ENCODE measurements around the gene INHBC.
"Not testable (repeated sequence)": the region's sequence is repeated elsewhere in the genome, so short reads cannot be mapped to it uniquely, and the experiment has no call there.

The INHBC gene, protein sequence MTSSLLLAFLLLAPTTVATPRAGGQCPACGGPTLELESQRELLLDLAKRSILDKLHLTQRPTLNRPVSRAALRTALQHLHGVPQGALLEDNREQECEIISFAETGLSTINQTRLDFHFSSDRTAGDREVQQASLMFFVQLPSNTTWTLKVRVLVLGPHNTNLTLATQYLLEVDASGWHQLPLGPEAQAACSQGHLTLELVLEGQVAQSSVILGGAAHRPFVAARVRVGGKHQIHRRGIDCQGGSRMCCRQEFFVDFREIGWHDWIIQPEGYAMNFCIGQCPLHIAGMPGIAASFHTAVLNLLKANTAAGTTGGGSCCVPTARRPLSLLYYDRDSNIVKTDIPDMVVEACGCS

DNA sequence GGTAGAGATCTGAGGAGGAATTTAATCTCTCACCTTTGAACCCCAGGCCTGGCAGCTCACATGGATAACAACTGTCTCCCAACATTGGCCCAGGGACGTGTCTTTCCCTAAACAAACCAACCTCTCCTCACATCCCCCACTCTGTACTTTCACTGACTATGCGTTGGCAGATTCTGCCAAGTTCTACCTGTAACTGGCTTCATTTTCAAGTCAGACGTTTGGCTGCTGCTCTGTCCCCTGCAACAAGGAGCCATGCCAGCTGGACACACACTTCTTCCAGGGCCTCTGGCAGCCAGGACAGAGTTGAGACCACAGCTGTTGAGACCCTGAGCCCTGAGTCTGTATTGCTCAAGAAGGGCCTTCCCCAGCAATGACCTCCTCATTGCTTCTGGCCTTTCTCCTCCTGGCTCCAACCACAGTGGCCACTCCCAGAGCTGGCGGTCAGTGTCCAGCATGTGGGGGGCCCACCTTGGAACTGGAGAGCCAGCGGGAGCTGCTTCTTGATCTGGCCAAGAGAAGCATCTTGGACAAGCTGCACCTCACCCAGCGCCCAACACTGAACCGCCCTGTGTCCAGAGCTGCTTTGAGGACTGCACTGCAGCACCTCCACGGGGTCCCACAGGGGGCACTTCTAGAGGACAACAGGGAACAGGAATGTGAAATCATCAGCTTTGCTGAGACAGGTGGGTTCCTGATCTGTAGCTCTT is at the start of gene INHBC:
TSS of gene INHBC (plus strand) at position 268 of the 707 bp plus-strand sequence. CDS start at position 371, 103 bp downstream.
- no peak for DNase-seq

DNA sequence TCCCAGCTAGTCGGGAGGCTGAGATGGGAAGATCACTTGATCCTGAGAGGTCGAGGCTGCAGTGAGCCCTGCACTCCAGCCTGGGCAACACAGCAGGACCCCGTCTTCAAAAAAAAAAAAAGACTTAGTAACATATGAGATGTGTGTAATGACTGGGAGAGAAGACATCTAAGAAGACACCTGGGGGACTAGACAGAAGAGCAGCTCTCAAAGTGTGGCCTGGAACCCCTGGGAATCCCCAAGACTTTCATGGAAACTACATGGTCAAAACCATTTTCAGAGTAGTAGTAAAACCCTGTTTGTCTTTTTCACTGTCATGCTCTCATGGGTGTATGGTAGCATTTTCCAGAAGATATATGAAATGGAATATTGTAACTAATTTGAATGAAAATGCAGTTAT is 49.0 kb upstream of the INHBC start:
- no peak for DNase-seq

DNA sequence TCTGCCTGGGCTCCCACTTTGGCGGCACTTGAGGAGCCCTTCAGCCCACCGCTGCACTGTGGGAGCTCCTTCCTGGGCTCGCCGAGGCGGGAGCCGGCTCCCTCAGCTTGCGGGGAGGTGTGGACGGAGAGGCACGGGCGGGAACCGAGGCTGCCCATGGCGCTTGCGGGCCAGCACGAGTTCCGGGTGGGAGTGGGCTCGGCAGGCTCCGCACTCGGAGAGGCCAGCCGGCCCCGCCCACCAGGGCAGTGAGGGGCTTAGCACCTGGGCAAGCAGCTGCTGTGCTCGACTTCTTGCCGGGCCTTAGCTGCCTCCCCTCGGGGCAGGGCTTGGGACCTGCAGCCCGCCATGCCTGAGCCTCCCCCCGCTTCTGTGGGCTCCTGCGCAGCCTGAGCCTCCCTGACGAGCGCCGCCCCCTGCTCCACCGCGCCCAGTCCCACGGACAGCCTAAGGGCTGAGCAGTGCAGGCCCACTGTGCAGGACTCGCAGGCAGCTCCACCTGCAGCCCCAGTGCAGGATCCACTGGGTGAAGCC is 48.3 kb upstream of the INHBC start:
- no peak for DNase-seq

DNA sequence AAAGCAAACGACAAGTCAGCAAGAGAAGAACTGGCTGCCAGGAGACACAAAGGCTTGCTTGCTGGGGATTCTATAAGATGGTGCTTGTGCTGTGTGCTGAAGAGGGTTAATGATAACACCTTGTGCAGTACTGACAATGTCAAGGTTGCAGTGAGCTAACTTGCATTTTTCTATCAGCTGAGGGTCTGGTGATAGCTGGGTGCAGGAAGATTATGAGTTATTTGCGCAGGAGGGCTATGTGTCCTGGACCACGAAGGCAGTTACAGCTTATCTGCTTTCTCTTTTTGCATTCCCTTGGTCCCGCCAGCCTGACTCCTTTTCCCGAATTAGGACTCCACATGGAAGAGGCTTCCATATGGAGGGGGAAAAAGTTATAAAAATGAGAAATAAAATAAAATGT is 46.2 kb upstream of the INHBC start:
- DNase-seq = no peak

DNA sequence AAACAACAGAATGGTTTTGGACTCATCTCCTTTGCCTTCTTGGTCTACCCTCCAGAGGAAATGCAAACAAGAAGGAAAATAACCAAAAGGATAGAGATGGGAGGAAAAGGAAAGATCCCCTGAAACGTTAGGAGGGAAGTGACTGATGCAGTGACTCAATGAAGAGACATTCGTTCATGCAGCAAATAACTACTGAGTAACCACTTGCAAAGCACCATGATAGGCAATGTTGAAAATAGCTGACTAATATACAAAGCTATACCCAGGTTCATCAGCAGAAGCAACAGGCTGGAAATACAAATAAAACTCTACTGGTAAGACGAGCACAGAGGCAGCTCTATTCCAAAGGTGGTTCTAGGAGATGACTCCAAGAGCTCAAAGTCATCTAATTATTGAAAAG is 45.6 kb upstream of the INHBC start:
- peak; percentile 89 for DNase-seq

DNA sequence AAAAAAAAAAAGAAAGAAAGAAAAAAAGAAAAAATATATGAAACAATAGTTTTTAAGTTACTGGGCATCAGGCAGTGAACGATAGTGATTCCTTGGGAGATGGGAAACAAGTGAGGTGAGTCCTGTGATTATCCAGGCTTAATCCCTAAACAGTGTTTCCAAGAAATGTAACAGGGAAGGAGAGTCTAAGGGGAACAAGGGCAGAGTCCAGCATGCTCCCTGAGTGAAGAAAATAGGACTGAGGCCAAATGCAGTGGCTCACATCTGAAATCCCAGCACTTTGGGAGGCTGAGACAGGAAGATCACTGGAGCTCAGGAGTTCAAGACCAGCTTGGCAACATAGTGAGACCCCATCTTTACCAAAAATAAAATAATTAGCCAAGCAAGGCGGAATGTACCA is 44.4 kb upstream of the INHBC start:
- DNase-seq = no peak

DNA sequence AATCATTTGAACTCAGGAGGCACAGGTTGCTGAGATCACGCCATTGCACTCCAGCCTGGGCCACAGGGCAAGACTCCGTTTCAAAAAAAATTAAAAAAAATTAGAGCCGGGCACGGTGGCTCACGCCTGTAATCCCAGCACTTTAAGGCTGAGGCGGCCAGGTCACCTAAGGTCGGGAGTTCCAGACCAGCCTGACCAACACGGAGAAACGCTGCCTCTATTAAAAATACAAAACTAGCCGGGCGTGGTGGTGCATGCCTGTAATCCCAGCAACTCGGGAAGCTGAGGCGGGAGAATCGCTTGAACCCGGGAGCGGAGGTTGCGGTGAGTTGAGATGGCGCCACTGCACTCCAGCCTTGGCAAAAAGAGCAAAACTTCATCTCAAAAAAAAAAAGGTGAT is 39.5 kb upstream of the INHBC start:
- DNase-seq = no peak

DNA sequence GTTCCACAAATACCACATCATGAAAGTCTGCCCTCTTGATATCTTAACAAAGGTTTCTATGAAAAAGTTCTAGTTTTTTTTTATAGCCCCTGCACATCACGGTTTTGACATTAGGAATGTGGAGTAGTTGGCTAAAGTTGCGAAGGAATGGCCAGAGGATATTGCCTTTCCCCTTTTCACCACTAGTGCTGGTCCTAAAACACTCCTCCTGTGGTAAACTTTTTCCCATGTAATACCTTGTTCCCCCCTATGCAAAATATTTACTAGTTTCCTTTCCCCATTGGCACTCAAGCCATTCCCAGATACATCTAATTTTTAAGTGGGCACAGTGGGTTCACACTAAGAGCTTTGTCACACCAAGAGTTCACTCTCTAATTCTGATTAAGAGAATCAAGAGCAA is 37.1 kb upstream of the INHBC start:
- DNase-seq = no peak

DNA sequence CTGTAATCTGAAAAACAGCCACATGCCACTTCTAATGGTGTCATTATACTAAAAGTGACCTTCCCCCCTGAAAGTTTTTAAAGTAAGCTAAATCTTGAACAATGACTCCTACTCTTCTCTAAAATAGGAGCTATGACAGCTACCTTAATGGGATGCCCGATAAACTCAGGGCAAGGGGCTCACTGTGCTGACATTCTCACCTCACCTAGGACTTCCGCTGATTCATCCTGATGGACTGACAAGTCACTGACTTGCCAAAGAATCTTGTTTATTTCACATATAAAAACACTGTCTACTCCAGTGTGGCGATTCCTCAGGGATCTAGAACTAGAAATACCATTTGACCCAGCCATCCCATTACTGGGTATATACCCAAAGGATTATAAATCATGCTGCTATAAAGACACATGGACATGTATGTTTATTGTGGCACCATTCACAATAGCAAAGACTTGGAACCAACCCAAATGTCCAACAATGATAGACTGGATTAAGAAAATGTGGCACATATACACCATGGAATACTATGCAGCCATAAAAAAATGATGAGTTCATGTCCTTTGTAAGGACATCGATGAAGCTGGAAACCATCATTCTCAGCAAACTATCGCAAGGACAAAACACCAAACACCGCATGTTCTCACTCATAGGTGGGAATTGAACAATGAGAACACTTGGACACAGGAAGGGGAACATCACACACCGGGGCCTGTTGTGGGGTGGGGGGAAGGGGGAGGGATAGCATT is 34.7 kb upstream of the INHBC start:
- not testable (repeated sequence) for DNase-seq

DNA sequence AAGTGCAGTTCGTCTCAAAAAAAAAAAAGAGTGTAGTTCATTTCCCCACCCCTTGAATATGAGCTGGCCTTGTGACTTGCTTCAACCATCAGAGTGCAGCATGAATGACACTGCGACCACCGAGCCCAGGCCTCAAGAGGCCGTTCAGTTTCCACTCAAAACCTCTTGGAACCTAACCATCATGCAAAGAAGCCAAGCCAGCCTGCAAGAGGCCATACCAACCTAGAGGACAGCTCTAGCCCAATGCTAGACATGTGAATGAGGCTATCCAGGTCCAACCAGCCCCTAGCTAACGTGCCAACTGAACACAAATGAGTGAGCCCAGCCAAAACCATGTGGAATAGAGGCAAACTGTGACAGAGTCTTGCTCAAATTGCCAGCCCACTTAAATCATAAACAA is 33.4 kb upstream of the INHBC start:
- DNase-seq = no peak

DNA sequence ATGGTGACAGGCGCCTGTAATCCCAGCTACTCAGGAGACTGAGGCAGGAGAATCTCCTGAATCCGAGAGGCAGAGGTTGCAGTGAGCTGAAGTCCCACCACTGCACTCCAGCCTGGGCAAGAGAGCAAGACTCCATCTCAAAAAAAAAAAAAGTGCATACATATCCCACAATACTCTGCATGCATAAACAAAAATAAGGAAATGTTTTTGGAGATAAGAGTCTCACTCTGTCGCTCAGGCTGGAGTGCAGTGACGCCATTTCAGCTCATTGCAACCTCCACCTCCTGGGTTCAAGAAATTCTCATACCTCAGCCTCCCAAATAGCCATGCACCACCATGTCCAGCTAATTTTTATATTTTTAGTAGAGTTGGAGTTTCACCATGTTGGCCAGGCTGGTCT is 32.4 kb upstream of the INHBC start:
- not testable (repeated sequence) for DNase-seq

DNA sequence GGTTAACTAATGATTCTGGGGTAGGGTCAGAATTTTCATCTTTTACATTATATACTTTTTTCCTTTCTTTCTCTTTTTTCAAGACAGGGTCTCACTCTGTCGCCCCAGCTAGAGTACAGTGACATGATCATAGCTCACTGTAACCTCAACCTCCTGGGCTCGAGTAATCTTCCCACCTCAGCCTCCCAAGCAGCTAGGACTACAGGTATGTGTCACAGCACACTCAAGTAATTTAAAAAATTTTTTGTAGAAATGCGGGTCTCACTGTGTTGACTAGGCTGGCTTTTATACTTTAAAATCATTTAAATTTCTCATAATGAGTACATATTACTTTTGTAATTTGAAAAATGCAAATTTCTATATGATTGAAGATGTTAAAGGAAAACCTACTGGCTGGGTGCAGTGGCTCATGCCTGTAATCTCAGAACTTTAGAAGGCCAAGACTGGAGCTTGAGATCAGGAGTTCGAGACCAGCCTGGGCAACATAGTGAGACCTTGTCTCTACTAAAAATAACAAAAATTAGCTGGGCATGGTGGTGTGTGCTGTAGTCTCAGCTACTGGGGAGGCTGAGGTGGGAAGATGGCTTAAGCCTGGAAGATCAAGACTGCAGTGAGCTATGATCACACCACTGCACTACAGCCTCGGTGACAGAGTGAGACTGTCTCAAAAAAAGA is 29.5 kb upstream of the INHBC start:
- DNase-seq = no peak

DNA sequence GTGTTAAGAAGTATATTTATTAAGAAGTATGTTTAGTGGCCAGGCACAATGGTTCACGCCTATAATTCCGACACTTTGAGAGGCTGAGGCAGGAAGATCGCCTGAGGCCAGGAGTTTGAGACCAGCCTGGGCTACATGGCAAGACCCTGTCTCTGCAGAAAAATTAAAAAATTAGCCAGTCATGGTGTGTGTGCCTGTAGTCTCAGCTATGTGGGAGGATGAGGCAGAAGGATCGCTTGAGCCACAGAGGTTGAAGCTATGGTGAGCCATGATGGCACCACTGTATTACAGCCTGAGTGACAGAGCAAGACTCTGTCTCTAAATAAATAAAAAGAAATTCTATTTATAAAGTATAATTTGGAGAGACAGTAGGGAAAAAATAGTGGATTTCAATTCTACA is 24.1 kb upstream of the INHBC start:
- DNase-seq = no peak

DNA sequence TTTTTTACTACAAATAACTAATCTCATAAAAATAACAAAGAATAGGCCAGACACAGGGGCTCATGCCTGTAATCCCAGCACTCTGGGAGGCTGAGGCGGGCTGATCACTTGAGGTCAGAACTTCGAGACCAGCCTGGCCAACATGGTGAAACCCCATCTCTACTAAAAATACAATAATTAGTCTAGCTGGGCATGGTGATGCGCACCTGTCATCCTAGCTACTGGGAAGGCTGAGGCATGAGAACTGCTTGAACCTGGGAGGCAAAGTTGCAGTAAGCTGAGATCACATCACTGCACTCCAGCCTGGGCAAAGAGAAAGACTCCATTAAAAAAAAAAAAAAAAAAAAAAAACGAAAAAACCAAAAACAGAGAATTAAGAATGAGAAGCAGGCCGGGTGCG is 20.4 kb upstream of the INHBC start:
- not testable (repeated sequence) for DNase-seq

DNA sequence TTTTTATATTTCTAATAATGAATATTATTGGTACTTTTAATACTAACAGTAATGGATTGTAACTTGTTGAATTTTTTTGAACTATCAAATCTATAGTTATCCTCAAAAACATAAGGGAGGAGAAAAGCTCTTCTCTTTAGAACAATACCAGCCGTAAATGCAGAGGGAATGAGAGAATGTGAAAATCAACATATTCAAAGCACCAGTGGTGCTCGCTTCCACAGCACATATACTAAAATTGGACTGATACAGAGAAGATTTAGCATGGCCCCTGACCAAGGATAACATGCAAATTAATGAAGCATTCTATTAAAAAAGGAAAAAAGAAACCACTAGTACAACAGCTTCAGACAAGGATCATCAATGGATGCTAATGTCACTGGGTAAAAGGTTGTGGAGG is 19.5 kb upstream of the INHBC start:
- DNase-seq = no peak

DNA sequence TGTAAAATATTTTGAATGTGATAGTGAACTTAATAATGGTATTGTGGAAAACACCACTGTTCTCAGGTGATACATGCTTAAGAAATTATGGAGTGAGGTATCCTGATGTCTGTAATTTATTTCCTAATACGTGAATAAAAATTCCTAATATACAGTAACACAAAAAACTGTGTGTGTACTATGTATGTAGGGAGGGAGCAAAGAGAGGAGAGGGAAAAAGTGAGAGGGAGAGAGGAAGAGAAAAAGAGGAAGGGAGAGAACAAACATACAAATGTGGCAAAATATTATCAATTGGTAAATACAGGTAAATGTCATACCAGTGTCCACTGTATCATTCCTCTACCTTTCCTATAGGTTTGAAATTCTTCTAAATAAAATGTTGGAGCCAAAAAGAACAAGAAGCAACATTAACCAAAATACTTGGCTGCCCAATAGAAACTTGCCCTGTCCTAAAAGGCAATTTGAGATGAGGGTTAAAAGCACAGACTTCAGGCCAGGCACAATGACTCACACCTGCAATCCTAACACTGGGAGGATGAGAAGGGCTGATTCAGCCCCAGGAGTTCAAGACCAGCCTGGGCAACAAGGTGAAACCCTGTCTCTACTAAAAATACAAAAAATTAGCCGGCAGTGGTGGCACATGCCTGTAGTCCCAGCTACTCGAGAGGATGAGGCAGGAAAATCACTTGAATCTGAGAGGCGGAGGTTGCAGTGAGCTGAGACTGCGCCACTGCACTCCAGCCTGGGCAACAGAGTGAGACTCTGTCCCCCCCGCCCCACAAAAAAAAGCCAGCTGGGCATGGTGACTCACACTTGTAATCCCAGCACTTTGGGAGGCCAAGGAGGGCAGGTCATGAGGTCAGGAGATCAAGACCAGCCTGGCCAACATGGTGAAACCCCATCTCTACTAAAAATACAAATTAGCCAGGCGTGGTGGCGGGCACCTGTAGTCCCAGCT is 18.3 kb upstream of the INHBC start:
- peak; percentile 26 for DNase-seq

DNA sequence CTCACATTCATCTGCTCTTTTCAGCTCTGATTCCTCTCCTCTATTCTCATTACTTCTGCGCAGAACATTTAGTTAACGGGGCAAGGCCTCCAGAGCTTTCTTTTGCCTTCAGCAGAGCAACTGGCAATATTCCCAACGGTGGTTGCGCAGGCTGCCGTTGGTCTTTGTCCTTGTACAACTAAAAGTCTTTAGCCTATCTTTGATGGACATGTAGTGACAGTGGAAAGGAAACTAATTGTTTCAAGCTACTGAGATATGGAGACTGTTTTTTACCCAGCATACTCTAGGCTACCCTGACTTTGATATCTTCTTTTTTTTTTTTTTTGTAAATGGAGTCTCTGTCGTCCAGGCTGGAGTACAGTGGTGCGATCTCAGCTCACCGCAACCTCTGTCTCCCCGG is 16.3 kb upstream of the INHBC start:
- no peak for DNase-seq

DNA sequence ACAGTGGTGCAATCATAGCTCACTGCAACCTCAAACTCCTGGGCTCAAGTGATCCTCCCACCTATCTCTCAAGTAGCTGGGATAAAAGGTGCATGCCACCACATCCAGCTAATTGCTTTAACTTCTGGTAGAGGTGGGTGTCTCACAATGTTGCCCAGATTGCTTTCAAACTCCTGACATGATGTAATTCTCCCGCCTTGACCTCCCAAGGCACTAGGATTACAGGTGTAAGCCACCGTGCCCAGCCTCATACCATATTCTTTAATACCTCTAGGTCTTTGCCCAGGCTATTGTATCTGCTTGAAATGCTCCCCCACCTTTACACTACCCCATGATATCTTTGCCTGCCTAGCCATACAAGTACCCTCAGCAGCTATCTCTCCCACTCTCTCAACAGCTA is 15.1 kb upstream of the INHBC start:
- no peak for DNase-seq

DNA sequence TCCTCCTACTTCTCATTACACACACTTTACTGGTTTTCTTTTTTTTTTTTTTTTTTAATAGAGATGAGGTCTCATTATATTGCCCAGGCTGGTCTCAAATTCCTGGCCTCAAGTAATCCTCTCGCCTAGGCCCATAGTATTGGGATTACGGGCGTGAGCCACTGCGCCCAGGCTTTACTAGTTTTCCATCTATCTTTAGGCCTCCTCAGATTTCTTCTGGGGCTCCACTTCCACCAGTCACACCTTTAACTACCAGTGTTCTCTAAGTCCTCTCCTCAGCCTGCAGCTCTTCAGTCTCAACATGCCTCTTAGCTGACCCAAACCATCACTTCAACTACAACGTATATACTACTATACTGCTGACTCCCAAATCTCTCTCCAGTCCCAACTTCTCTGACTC is 14.1 kb upstream of the INHBC start:
- DNase-seq = no peak

DNA sequence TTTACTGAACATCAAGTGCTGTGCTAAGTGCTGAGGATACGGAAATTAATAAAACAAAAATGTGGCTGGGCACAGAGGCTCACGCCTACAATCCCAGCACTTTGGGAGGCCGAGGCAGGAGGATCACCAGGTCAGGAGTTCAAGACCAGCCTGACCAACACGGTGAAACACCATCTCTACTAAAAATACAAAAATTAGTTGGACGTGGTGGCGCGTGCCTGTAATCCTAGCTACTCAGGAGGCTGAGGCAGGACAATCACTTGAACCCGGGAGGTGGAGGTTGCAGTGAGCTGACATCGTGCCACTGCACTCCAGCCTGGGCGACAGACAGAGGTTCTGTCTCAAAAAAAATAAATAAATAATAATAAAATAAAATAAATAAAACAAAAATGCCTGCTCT is 7.6 kb upstream of the INHBC start:
- DNase-seq = not testable (repeated sequence)

DNA sequence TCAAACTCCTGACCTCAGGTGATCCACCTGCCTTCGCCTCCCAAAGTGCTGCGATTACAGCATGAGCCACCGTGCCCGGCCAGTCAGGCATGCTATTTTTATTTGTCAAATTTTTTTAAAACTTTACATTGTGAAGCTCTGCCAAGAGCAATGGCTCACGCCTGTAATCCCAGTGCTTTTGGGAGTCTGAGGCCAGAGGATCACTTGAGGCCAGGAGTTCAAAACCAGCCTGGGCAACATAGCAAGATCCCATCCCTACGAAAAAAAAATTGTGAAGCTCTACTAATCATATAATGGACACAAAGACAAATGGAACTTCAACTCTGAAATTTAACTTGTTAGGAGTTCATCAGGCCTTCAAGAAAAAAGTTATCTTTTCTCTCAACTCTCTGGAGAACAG is 5.6 kb upstream of the INHBC start:
- no peak for DNase-seq

Measured in fibroblast of skin of right biceps (primary cell).